Measurements from ENCODE around the gene C20orf204.
"Not testable (repeated sequence)": the region's sequence is repeated elsewhere in the genome, so short reads cannot be mapped to it uniquely, and the experiment has no call there.

Gene C20orf204

GRCh38 chr20:64006902-64007301 is 29.1 kb upstream of the C20orf204 start:
- no peak for DNase-seq (ENCODE audit: low read depth)
- no peak overlapping the region for H3K4me3 ChIP-seq (ENCODE audit: low read depth, low read length)
- no peak for TF ChIP-seq CTCF (IDR thresholded peaks at IDR 0.05; ENCODE audit: control insufficient read depth, extremely low read depth, insufficient read depth)

- H3K4me3 ChIP-seq (ENCODE audit: low read depth, low read length), result no peak overlapping the region
- DNase-seq (ENCODE audit: low read depth), result no peak
- TF ChIP-seq CTCF (IDR thresholded peaks at IDR 0.05; ENCODE audit: control insufficient read depth, extremely low read depth, insufficient read depth), result no peak
These were observed 26.1 kb upstream of the C20orf204 start for GRCh38 chr20:64009811-64010387.

- H3K4me3 ChIP-seq (ENCODE audit: low read depth, low read length), result no peak overlapping the region
- no peak for DNase-seq (ENCODE audit: low read depth)
- no peak for TF ChIP-seq CTCF (IDR thresholded peaks at IDR 0.05; ENCODE audit: control insufficient read depth, extremely low read depth, insufficient read depth)
These were observed 25.2 kb upstream of the C20orf204 start for GRCh38 chr20:64010711-64011237.

GRCh38 chr20:64011366-64011779 is 24.6 kb upstream of the C20orf204 start:
- DNase-seq (ENCODE audit: low read depth), result no peak
- no peak for TF ChIP-seq CTCF (IDR thresholded peaks at IDR 0.05; ENCODE audit: control insufficient read depth, extremely low read depth, insufficient read depth)
- no peak overlapping the region for H3K4me3 ChIP-seq (ENCODE audit: low read depth, low read length)

- not testable (repeated sequence) for H3K4me3 ChIP-seq (ENCODE audit: low read depth, low read length); DNase-seq (ENCODE audit: low read depth)
These were observed 23.4 kb upstream of the C20orf204 start for GRCh38 chr20:64012385-64013154.

- TF ChIP-seq CTCF (IDR thresholded peaks at IDR 0.05; ENCODE audit: control insufficient read depth, extremely low read depth, insufficient read depth), result no peak
- H3K4me3 ChIP-seq (ENCODE audit: low read depth, low read length), result no peak overlapping the region
- DNase-seq (ENCODE audit: low read depth), result no peak
These were observed 20.3 kb upstream of the C20orf204 start for GRCh38 chr20:64015635-64016034.

GRCh38 chr20:64021124-64021975 is 14.6 kb upstream of the C20orf204 start:
- no peak for DNase-seq (ENCODE audit: low read depth)
- no peak for TF ChIP-seq CTCF (IDR thresholded peaks at IDR 0.05; ENCODE audit: control insufficient read depth, extremely low read depth, insufficient read depth)
- no peak overlapping the region for H3K4me3 ChIP-seq (ENCODE audit: low read depth, low read length)
